Ascending aorta (tissue), 2 donors: ENCODE data around the gene PPP1R14C. TPM values are rescaled to one million over a fixed set of nuclear protein-coding genes. Genes with fewer than 3 reads are reported as not detected.

ENCODE experiments used
- DNase-seq, 2 donors: peaks; one replicate each; pipeline ENCODE4 v3.0.0-alpha.2; 2019; ENCODE audit warnings: low spot score in 2 of 2
- H3K27ac ChIP-seq, 2 donors: fragments of 200-600 bp; sonication (generic); one replicate each; pipeline ENCODE4 v1.5.1; 2016 to 2017; ENCODE audit warnings: mild to moderate bottlenecking in 1 of 2
- H3K27me3 ChIP-seq: fragments of 200-600 bp; sonication (generic); one replicate; pipeline ENCODE4 v1.5.1; 2017
- H3K36me3 ChIP-seq, 2 donors: fragments of 200-600 bp; sonication (generic); one replicate each; pipeline ENCODE4 v1.5.1; 2016
- H3K4me1 ChIP-seq, 2 donors: fragments of 200-600 bp; sonication (generic); one replicate each; pipeline ENCODE4 v1.5.1; 2016 to 2017; ENCODE audit warnings: mild to moderate bottlenecking in 1 of 2
- H3K4me3 ChIP-seq, 2 donors: fragments of 200-600 bp; sonication (generic); one replicate each; pipeline ENCODE4 v1.5.1; 2016 to 2017; ENCODE audit warnings: mild to moderate bottlenecking in 1 of 2
- H3K9me3 ChIP-seq, 2 donors: fragments of 200-600 bp; sonication (generic); one replicate each; pipeline ENCODE4 v1.5.1; 2016
- intact Hi-C: fragments of 100-400 bp; cut with DNase I; formaldehyde crosslinking; loops from one replicate; pipeline ENCODE4 v1.15.1; 2023
- total RNA-seq: library from RNA; depleted of rRNA; stranded (reverse); fragments of >200 nt; gene quantifications from one replicate; pipeline ENCODE4 v1.1.0, GENCODE V29; 2016
- TF ChIP-seq, protein P1 (sequence below), 3 experiments: fragments of 200-600 bp in 2 of 3; fragments of 450-650 bp in 1 of 3; sonication (generic) in 2 of 3; IDR thresholded peaks; one replicate each; pipeline ENCODE4 v1.5.1; 2016 to 2019; ENCODE audit warnings: antibody characterized with exemption in 3 of 3, mild to moderate bottlenecking in 1 of 3, moderate library complexity in 1 of 3

Gene PPP1R14C
- total RNA-seq, 1 donor from 2014 or later, result not detected

DNA sequence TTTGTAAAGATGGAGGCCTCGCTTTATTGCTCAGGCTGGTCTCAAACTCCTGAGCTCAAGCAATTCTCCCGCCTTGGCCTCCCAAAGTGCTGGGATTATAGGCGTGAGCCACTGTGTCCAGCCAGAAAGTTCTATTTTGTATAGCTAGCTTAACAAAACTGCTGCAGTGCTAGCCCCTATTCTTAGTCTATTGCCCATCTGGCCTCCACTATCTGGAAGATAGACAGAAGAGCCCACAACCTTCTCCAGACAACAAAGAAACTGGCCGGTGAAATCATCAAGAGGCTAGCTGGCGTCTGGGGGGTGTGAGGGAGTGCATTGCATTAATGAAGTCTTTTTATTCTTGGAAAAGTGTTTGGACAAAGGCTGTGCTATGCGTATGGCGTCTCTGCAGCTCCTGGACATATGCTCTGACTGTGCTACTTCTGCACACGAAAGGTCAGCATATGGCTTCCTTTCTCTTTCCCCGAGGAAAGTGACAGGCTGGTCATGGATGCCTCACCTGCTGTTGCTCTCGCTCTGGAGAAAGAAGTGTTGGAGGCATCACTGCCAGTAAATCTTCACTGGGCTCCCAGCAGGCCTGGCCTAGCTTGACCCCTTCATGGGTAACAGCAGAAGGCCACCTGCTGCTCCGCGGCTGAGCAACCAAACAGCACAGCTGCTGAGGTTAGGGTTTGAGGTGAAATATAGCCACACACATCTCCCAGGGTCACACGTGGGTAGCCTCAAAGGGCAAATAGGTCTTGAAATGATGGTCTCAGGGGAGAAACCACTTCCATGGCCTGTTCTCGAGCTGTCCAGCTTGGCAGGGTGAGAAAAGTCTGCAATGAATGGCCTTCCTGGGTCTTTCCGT, 130.8 kb downstream of the PPP1R14C start:
- TF ChIP-seq, protein P1, sequence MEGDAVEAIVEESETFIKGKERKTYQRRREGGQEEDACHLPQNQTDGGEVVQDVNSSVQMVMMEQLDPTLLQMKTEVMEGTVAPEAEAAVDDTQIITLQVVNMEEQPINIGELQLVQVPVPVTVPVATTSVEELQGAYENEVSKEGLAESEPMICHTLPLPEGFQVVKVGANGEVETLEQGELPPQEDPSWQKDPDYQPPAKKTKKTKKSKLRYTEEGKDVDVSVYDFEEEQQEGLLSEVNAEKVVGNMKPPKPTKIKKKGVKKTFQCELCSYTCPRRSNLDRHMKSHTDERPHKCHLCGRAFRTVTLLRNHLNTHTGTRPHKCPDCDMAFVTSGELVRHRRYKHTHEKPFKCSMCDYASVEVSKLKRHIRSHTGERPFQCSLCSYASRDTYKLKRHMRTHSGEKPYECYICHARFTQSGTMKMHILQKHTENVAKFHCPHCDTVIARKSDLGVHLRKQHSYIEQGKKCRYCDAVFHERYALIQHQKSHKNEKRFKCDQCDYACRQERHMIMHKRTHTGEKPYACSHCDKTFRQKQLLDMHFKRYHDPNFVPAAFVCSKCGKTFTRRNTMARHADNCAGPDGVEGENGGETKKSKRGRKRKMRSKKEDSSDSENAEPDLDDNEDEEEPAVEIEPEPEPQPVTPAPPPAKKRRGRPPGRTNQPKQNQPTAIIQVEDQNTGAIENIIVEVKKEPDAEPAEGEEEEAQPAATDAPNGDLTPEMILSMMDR (IDR thresholded peaks at IDR 0.05), result no peak
- DNase-seq, result no peak

DNA sequence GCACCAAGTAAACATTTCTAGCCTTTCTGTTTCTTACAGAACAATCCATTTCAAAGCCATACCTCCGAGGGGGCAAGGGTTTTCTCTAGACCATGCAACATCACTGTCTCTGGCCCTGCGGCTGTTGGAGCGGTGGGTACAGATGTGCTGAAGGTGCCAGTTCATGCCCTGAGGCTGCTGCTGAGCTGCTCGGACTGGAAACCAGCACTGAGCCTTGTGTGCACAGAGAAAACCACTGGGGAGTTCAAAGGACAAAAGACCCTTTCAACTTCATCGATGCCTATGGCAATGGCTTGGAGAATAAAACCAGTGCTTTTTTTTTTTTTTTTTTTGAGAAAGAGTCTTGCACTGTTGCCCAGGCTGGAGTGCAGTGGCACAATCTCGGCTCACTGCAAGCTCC, 132.6 kb downstream of the PPP1R14C start:
- Histone ChIP-seq H3K4me1 (no peaks in the 10 kb centered on the region), H3K36me3 (no peaks in the 10 kb centered on the region), H3K27me3 (no peaks in the 10 kb centered on the region), H3K27ac (no peak overlapping the region), H3K4me3 (no peak overlapping the region), H3K9me3 (no peaks in the 10 kb centered on the region)
- TF ChIP-seq, protein P1 (IDR thresholded peaks at IDR 0.05), result no peak
- intact Hi-C loops, result no loop called here
- no peak for DNase-seq

More for the DNA sequence above, 130.8 kb downstream of the PPP1R14C start:
- Histone ChIP-seq H3K4me3 (no peak overlapping the region), H3K36me3 (no peaks in the 10 kb centered on the region), H3K27me3 (no peaks in the 10 kb centered on the region), H3K27ac (no peak overlapping the region), H3K9me3 (no peaks in the 10 kb centered on the region), H3K4me1 (no peaks in the 10 kb centered on the region)
- intact Hi-C loops, result no loop called here

DNA sequence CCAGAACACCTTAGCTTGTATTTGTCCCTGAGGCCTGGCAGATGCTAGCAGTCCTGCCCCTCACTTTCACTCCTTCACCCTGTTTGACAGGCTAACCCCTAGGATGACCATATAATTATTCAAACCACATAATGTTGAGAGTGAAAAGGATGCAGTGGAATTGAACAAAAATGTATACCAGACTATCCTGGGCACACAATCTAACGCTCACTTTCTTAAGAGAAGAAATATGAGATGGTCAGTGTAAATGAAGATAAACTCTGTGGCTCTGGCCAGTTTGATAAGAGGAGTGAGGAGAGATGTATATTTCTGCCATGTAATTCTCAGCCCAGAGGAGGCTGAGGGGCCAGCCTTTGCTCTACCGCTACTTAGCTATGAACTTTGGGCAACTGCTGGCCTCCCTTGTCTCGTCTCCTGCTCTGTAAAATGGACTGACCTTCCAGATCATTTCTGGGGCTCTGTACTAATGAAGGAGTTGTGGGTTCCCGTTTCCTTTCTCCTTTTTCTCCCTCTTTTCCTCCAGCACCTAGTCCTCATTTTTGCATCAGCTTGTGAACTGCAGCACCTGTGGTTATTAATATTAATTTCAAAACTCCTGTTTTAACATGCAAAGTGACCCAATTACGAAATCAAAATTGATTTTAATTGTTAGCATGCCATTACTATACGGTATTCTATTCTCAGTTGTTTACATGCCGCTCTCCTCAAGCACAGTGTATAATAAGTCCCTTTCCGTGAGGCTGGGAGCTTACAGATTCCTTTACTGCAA, 133.5 kb downstream of the PPP1R14C start:
- DNase-seq, result no peak
- Histone ChIP-seq H3K4me3 (no peak overlapping the region), H3K27ac (no peak overlapping the region), H3K27me3 (no peaks in the 10 kb centered on the region), H3K36me3 (no peaks in the 10 kb centered on the region), H3K4me1 (no peaks in the 10 kb centered on the region), H3K9me3 (no peaks in the 10 kb centered on the region)
- intact Hi-C loops, result no loop called here
- TF ChIP-seq, protein P1 (IDR thresholded peaks at IDR 0.05), result no peak

DNA sequence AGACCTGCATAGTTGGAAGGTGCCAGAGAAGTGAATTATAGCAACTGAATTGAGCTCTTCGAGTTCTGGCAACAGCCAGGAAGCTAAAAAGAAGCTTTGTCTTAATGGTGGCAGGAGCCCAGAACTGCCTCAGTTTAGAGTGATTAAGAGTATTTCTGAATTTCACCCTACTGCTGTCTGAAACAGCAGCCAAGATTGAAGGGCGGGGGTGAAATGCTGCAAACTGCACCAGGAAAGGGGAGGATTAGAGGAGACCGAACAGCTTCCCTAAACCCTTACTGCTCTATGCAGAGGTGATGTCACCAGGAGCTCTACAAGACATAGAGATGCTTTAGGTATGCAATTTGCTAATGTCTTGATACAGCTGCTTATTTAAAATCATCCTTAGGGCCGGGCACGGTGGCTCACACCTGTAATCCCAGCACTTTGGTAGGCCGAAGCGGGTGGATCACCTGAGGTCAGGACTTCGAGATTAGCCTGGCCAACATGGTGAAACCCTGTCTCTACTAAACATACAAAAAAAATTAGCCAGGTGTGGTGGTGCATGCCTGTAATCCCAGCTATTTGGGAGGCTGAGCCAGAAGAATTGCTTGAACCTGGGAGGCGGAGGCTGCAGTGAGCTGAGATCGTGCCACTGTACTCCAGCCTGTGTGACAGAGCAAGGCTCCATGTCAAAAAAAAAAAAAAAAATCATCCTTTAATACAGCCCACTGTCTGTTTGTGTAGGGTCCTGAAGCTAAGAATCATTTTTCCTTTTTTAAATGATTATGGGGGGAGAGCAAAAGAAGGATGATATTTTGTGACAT, 134.3 kb downstream of the PPP1R14C start:
- TF ChIP-seq, protein P1 (IDR thresholded peaks at IDR 0.05), result no peak
- H3K36me3 ChIP-seq, result no peaks in the 10 kb centered on the region
- H3K4me3 ChIP-seq, result no peak overlapping the region
- intact Hi-C loops, result no loop called here
- H3K27me3 ChIP-seq, result no peaks in the 10 kb centered on the region
- DNase-seq, result no peak
- no peaks in the 10 kb centered on the region for H3K4me1 ChIP-seq
- H3K9me3 ChIP-seq, result no peaks in the 10 kb centered on the region
- no peak overlapping the region for H3K27ac ChIP-seq

DNA sequence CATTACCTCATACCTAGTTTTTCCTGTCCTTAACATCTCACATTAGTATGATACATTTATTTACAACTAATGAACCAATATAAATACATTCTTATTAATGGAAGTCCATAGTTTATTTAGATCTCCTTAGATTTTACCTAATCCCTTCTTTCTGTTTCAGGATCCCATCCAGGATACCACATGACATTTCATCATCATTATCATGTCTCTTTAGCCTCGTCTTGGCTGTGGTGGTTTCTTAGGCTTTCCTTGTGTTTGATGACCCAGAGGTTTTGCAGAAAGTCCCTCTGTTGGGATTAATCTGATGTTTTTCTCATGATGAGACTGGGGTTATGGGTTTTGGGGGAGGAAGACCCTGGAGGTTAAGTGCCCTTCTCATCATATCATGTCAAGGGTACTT, 136.7 kb downstream of the PPP1R14C start:
- intact Hi-C loops, result no loop called here
- Histone ChIP-seq H3K36me3 (no peaks in the 10 kb centered on the region), H3K27me3 (no peaks in the 10 kb centered on the region), H3K27ac (no peak overlapping the region), H3K4me3 (no peak overlapping the region), H3K4me1 (no peaks in the 10 kb centered on the region), H3K9me3 (no peaks in the 10 kb centered on the region)
- TF ChIP-seq, protein P1 (IDR thresholded peaks at IDR 0.05), result no peak
- DNase-seq, result no peak
